Skin epidermis (tissue), 12 donors: ENCODE results near the gene SH2D5.

ENCODE experiments used
- H3K27ac ChIP-seq, 21 experiments: fragments of 200-600 bp; sonication (generic) in 11 of 21; one replicate each; pipeline ENCODE4 v1.5.0; 2020; ENCODE audit warnings: mild to moderate bottlenecking in 3 of 21, inconsistent platforms in 2 of 21, moderate library complexity in 2 of 21
- H3K4me3 ChIP-seq, 7 experiments: fragments of 200-600 bp; sonication (generic) in 2 of 7; one replicate each; pipeline ENCODE4 v1.5.0; 2020; ENCODE audit warnings: inconsistent platforms in 2 of 7, mild to moderate bottlenecking in 2 of 7, moderate library complexity in 1 of 7

The SH2D5 gene

DNA sequence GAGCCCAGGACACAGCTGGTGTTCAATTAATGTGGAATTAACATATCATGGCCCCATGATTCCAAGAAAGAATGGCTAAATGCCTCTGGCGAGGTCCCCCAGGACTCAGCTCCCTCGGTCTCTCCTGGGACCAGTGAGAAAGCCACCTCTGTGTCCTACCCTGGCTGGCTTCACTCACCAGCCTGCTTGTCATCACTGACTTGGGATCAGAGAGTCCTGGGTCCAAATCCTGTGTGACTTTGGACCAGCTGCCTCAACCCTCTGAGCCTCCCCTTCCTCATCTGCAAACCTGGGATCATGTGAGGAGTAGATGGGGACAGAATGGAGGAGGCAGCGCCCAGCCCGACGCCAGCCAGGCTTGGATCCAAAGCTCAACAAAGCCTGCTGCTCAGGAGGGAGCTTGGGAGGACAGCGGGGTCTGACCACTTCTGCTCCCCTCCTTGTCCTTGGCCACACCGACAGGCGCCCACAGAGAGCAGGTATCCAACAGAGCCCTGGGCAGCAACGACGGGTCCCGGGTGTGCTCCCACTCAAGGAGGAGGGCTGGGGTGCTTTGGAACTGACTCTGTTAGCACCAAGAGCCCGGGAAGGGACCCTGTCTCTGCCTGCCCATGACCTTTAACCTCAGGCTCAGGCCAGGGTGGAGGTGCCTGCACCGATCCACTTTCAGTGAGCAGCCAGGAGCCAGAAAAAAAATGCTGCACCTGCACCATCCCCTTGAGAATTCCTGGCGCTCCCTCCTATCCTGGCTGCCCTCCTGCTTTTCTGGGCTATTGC is 3.2 kb downstream of the SH2D5 start:
- no peak overlapping the region for H3K27ac ChIP-seq
- H3K4me3 ChIP-seq: no peak overlapping the region

DNA sequence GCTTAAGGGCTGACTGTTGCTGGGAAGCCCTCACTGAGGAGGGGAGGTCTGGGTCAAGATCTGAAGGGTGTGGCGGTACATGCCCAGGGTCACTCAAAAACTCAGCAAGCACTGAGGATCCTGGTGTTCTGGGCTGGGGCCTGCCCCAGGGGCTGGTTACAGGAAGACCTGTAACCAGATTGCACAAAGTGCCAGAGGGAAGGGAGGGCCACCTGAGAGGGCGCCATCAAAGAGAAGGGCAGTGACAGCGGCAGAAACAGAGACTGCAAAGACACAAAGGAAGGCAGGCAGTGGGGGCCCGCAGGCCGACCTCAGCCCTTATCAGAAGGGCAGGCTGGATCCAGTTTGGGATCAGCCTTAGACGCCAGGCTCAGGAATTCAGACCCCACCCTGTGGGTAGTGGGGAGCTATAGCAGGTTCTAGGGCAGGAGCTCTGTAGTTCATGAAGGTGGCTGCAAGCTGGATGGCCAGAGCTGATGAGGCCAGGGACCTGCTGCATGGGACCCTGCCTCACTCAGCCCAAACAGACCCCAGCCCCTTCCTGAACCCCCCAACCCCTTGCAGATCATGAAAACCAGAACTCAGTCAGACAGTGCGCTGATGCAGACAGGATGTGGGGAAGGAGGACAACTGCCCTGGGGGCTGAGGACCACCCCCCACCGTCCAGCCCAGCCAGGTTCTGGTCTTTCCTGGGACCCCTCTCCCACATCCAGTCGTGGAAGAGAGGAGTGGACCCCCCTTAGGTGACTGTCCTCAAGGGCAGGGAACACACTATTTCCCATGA is 3.9 kb downstream of the SH2D5 start:
- Histone ChIP-seq H3K27ac (no peak overlapping the region), H3K4me3 (no peak overlapping the region)

DNA sequence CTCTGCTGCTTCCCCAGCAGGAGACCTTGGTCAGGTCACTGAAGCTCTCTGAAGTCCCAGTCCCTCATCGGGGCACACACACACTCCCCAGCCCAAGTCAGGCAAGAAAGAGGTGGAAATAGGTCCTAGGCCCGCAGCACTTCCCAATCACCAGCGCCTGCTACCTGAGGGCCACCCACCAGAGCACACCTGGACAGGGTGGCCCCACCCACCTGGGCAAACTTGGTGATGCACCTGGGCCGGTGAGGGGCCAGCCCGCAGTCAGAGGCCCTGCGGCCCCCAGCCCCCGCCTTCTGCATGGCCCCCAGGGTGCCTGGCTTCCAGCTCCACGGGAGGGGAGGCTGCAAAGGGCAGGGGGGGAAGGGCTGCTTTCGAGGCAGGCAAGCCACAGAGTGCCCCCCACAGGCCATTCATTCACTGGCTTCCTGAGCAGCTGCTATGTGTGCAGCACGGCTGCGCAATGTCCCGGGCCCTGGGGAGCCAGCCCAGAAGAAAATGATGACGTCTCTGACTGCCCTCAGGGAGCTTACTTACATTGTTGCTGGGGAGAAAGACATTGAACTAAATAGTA is 4.7 kb downstream of the SH2D5 start:
- H3K4me3 ChIP-seq: no peak overlapping the region
- peak overlapping the region in 1 of 21 experiments; percentile 39 for H3K27ac ChIP-seq

DNA sequence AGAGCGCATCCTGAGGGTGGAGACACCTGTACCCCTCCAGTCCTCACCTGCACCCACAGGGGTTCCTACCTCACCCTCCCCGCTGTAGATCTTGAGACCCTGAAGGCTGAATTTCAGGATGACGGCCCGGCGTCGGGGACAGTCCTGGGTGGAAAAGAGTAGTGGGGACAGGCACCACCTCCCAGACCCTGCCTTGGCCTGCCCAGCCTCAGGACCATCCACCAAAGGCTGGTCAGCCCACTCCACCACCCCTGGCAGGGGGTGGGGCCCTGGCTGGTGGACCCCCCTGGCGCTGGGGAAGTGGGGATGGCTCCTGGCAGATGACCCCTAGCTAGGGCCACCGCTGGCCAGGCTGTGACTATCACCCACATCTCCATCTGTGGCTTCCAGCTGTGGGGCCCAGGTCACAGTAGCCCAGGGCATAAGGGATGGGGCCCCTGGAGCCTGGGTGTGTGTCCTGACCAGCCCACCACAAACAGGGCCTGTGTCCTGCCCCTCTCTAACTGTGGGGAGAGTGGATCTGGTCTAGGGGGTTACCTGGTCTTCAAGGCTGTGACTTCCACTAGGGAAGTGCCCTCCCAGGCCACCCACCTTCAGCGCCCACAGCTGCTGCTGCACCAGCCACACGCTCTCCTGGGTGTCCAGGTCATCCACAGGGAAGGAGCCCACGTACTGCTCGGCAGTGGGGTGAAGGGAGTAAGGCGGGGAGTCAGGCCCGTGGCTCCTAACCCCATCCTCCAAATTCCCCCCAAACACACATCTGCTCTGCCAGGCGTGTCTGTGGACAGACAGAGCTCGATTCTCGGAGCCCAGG is 5.4 kb downstream of the SH2D5 start:
- no peak overlapping the region for H3K27ac ChIP-seq
- no peak overlapping the region for H3K4me3 ChIP-seq

DNA sequence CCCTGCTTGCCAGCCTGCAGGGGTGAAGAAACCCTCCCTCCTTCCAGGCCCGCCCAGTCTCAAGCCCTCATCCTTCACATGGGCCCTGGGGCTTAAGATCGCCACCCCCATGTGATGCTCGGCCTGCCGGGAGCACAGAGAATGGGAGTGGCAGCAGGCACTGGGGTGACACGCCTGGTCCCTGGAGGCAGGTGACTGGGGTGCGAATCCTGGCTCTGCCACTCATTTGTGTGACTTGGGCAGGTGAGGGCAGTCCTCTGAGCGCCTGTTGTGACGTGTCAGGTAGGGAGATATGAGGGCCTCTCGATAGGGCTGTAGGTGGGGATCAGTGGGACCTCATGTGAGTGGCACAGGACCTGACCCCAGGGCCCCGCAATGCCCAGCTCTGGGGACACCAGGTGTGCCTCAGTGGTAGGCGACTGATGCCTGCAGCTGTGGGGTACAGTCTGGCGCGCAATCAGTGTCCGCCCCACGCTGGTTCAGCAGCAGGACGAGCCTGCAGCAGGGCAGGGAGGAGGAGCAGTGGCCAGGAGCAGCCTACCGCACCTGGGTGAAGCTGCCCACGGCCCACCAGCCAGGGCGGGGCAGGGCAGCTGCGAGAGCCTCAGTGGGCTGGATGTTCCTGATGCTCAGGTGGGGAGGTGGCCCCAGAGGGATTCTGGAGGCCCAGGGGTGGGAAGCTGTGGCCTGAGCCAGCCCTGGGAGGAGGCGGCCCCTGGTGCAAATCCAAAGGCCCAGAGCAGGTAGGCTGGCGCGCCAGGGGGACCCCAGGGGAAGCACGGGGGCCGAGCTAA is 6.2 kb downstream of the SH2D5 start:
- H3K27ac ChIP-seq: no peak overlapping the region

DNA sequence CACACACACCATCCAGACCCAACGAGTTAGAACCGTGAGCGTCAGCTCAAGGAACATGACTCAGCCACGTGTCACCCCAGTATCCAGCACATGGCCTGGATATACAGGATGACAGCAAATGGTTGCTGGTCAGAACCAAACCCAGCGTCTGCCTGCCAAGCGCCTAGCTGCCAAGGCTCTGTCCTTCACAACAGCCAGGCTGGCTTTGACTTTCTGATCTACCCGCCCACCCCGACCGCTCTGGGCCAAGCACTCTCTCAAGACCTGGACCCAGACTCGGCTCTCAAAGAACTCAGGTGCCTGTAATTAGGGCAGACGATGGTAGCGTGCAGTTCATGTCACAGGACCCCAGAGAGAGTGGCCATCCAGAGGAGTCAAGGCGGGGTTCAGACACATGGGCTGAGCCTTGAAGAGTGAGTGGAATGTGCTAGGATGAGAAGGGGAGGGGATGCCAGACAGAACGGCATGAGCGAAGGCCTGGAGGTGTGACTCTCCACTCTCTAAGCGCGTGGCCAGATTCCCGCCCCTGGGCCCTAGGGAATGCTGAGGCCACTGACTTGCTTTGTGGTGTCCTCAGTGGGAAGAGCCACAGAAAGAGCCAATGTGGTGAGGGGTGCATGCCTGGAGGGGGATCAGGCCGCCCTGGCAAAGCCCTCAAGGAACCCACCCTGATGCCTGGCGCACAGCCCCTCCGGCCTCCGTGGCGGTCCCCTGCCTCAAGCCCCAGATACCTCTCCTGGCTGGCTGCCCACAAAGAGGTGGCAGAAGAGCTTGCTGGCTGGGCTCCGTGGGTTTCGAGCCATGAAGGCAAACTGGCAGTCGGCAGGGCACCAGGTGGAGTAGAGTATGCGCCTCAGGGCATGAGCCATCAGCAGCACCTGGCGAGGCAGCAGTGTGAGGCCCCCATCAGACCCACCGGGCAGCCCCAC is 7.0 kb downstream of the SH2D5 start:
- Histone ChIP-seq H3K27ac (no peak overlapping the region), H3K4me3 (no peak overlapping the region)

More for the DNA sequence above, 6.2 kb downstream of the SH2D5 start:
- H3K4me3 ChIP-seq: no peak overlapping the region

DNA sequence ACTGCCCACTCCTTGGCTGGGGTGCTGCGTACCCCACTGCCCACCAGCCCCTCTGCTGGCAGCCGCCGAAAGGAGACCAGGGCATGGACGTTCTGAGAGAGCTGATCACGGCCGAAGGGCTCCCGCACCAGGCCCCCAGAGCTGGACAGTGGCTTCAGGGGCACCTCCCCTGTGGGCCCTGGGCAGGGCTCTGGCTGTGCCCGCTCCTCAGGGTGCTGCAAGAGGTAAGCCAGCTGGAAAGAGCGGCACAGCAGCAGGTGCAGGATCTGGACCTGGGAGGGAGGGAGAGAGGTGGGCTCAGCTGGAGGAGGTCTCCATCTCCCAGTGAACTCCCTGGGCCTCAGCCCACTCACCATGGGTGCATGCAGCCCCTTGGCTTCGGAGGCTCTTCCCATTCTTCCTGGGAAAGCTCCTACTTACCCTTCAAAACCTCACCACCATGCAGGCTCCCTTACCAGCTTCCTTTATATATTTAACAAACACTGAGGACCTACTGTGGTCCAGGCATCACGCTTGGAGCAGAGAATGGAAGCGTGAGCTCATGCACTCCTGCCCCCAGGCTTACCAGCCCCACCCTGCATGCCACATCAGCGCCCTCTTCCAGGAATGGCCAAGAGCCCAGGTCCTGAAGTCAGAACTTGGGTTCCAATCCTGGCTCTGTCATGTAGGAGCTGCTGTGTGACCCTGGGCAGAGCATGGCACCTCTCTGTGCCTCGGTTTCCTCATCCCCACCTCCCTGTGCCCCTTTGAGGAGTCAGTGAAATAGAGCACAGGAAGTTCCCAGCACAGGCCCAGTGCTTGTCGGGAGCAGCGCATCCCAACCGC is 7.9 kb downstream of the SH2D5 start:
- H3K27ac ChIP-seq: no peak overlapping the region
- no peak overlapping the region for H3K4me3 ChIP-seq

DNA sequence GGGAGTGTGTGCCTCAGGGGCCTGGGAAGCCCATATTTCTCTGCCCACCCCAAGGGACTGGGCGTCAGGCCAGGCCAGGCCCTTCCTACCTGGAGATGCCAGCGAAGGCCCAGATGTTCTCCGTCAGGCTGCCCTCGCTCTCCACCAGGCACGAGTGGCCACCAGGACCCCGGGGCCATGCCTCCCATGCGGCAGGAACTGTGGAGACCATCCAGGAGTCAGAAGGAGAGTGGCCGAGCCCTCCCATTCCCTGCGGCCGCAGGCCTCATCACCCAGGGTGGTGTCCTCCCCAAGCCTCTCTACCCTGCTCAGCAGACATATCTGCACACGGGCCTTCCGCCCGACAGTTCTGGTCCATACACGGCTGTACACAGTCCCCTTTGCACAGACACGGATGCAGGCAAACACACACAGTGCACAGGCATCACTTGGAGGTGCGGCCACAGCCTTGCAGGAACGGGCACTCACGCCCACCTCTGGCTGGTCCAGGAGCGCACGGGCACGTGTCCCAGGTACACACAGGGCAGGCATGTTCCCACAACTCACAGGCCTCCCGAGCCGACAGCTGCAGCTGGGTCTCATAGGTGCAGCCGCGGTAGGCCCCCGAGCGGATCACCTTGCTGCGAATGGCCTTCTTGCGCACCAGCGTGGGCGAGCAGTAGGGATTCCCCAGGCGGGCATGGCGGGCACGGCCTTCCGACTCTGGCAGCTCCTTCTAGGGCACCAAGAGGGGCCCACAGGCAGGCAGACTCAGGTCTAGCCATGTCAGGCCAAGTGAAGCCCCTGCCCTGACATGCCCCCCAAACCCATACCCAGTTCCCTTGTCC is 8.8 kb downstream of the SH2D5 start:
- Histone ChIP-seq H3K27ac (no peak overlapping the region), H3K4me3 (no peak overlapping the region)

DNA sequence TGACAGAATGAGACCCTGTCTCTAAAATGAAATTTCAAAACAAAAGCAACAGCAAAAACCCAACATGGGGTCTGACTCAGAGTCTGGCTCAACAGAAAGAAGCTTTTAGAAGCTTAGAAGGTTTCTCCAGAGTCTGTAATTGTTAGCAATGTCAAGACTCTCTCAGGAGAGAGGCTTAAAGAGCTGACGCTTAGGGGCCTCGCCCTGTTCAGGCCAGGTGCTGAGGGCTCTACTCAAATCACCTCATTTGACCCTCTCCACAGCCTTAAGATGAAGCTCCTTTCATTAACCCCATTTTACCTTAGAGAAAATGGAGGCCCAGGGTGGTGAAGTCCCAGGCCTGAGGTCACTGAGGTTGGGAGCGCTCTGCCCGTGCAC is 9.4 kb downstream of the SH2D5 start:
- Histone ChIP-seq H3K4me3 (no peak overlapping the region), H3K27ac (no peak overlapping the region)

DNA sequence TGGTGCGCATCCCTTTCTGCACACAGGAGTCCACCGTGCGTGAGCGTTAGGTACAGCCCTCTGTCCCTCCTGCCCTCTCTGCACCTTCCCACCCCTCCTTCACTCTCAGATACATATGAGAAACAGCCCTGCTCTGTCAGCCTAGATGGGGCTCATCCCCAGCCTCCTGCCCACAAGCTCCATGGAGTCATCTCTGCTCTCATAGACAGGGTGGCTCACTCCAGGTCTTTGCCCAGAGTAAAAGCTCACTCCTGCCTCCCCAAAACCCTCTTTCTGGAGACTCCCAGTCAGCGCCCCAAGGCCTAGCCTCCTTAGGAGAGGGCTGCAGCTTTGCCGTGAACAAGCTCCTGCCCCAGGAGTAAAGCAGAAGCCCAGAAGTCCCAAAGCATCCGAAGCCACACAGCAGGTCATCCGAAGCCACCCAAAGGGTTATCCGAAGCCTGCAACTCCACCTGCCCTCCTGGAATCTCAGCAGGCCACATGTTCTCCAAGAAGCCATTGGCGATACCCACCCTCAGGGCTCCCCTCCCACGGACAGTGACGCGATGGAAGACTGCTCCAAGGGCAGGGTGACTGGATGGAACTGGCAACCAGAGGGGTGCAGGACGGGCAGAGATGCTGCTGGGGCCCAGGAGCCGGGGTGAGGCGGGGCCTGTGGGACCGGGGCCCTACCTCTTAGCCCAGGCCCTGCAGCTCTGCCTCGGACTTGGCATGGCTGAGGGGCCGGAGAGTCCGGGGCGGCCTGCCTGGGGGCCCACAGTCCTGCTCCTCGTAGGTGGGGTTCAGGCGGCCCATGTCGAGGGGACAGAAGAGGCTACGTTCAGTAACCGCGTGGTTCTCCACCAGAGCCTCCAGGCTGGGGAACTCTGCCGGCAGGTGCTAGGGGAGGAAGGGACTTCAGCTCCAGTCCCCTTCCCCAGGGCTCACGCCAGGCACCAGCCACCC is 11.1 kb downstream of the SH2D5 start:
- Histone ChIP-seq H3K4me3 (no peak overlapping the region), H3K27ac (no peak overlapping the region)

DNA sequence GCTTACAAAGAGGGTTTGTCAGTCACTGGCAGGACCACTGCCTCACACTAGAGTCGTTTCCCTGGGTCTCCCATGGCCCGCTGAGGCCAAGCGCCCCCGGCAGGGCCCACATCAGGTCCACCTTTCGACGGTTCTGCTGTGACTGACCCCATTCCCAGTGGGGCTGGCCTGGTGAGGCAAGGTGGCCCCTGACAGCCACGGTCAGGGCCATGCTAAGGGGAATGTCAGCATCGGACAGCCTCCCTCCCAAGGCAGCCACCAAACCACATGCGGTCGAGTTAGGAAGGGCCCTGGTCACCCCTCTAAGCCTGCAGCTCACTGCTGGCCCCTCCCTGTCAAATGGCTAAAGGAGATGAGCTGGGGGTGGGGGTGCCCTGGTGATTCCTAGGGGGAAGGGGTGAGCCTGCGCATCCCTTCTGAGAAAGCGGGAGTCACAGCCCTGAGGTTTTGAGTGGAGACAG is 11.8 kb downstream of the SH2D5 start:
- Histone ChIP-seq H3K27ac (no peak overlapping the region), H3K4me3 (no peak overlapping the region)

DNA sequence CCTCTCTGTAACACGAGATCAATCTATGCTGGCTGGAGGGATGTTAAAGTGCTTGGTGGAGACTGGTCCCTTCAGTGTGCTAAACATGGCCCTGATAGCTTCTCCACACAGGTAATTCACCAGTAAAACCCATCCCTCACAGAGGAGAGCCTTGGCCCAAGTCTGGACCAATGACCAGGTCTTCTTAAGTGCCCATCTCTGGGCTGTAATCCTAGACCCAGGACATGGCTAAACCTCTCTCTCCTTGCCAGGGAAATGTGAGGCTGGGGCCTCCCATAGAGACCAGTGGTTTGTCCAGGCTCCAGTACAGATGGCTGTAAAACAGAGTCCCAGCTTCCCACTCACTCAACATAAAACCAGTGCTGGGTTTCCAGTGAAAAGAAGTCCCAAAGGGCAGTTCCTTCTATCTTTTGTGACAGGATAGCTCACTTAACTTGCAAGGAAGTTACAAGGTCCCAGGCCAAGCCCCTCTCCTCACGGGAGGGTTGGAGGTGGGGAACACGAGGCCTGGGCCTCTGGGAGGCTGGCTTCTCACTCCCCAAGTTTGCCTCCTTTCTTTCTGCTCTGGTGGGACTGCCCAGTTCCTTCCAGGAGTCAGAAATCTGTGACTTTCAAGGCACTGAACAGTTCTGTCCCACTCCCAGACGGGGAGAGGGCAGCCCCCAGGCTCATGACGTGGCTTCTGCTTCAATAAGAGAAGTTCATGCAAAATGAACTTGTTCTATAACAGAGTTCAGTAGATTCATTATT is 12.5 kb downstream of the SH2D5 start:
- no peak overlapping the region for H3K27ac ChIP-seq
- no peak overlapping the region for H3K4me3 ChIP-seq

DNA sequence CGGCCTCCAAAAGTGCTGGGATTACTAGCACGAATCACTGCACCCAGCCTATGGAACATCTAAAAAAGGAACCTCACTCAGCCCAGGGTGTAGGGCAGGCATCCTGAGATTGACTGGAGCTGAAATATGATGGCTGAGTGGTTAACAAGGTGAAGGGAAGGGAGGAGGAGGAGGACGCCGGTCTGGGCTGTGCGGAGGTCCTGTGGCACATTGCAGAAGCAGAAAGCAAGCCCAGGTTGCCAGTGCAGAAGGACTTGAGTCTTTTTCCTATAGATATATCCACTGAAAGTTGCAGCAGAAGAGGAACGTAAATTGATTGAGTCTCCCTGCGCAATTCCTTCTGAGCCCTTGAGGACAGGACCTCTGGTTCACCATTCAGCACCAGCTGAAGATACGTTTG is 13.2 kb downstream of the SH2D5 start:
- Histone ChIP-seq H3K4me3 (no peak overlapping the region), H3K27ac (no peak overlapping the region)

DNA sequence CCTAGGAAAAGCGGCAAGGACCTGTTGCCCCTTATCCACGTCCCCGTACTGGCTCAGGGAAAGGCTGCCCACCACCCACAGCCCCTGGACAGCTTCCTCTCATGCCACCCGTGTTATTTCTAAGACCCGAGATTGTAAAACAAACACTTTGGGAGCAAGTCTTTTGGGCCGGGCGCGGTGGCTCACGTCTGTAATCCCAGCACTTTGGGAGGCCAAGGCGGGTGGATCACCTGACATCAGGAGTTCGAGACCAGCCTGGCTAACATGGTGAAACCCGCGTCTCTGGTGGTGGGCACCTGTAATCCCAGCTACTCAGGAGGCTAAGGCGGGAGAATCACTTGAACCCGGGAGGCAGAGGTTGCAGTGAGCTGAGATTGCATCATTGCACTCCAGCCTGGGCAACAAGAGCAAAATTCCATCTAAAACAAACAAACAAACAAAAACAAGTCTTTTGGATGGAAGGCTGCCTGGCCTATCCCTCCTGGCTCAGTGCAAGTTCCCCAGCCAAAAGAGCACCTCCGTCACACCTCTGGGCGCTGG is 14.1 kb downstream of the SH2D5 start:
- Histone ChIP-seq H3K4me3 (peak overlapping the region in 5 of 7 experiments; percentile 18 to 40 (median 38)), H3K27ac (peak overlapping the region in 3 of 21 experiments; percentile 39 to 41 (median 39))
